HG03354 (cell line): Measurements from ENCODE around the gene SPIB.
A peak's percentile ranks its signal among the peaks of the same experiment; 100 is the strongest.
"Not testable (repeated sequence)": the region's sequence is repeated elsewhere in the genome, so short reads cannot be mapped to it uniquely, and the experiment has no call there.

Experiments used
- ATAC-seq: cut with Tn5 transposase; IDR thresholded peaks from one replicate; pipeline ENCODE4 v1.9.1; 2021; ENCODE audit warnings: mild to moderate bottlenecking; ENCODE audit not compliant: unreplicated experiment, poor library complexity, severe bottlenecking

Gene SPIB

DNA sequence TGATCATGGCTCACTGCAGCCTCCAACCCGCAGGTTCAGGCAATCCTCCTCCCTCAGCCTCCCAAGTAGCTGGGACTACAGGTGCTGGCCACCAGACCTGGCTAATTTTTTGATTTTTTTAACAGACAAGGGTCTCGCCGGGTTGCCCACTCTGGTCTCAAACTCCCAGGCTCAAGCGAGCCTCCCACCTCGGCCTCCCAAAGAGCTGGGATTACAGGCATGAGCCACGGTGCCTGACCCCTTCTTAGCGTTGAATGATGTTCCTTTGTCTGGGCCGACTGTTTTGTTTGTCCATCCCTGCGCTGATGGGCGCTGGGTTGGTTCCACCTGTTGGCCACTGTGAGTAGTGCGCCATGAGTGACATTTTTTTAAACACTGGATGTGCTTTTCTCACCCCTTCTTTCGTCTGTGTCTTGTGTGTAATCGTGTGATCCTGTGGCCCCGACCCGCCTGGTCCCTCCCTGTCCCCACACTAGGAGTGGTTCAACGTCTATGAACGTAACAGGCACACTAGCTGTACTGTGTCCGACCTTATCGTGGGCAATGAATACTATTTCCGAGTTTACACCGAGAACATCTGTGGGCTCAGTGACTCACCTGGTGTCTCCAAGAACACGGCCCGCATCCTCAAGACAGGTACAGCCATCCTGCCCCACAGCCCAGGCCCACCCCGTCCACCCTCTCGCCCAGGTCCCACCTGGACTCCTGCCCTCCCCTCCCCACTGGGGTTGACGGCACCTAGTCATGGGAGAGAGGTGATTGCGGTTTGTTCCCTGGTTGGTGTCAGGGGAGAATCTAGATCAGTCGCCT, 42.5 kb downstream of the SPIB start:
- ATAC-seq: peak; percentile 52

DNA sequence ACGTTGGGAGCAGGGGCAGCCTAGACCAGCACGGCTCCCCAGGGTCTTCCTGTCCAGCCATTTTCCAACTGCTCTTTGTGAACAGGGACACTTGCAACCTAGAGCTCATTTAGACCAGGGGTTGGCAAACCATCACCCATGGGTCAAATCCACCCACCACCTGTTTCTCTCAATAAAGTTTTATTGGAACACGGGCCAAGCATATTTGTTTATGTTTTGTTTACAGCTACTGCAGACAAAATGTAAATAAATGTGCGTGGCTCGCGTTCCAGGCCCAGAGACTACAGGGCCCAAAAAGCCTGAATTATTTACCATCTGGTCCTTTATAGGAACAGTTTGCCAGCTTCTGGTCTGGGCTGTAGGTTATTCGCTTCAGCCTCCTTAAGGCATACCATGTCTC, 44.2 kb downstream of the SPIB start:
- no peak for ATAC-seq

- ATAC-seq: no peak
These were observed 45.6 kb downstream of the SPIB start for GRCh38 chr19:50464348-50464747.

DNA sequence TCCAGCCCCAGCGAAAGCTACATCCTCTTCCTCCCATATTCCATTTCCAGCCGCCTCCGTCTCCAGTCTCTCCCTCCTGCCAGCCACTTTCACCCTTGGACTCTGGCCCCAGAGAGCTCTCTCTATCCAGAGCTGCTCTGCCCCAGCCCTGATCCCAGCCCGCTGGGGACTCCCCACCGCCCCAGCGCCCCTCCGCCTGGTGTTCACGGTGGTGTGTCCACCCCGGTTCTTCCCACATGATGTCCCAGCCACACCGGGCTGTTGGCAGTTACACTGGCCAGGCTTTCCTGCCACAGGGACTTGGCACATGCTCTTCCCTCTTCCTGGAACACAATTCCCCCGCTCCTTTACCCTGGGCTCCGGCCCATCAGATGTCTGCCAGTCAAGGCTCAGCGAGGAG, 46.3 kb downstream of the SPIB start:
- no peak for ATAC-seq

DNA sequence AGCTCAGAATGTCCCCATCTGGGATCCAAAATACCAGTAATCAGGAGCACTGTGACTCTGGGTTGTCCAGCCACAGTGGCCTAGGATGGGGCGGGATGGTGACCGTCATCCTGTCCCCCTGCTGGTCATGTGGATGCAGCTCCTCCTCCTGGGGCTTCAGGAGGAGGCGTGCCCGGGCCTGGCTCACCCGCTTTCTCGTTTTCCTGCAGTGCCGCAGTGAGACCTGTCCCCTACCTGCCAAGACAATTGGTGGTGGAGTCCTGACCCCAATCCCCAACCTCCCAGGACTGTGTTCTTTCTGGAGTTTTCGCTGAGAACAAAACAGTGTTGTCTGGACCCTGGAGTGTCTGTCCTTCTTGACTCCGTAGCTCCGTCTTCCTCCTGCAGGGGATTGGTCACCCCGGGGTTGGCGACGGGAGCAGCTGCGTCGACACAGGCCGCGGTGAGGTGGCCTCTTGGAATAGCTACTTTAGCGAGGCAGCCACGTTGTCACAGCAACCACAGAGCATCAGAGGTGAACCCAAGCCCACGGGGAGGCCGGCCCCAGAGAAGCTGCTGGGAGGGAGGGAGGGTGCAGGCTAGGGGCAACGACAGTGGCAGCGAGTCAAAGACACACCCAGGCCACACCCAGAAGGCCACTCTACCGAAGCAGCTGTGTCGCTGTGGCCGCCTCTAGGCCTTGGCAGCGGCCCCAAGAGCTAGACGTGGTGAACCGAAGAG, 47.4 kb downstream of the SPIB start:
- ATAC-seq: no peak

GRCh38 chr19:50466706-50467039, 47.9 kb downstream of the SPIB start:
- ATAC-seq: no peak

DNA sequence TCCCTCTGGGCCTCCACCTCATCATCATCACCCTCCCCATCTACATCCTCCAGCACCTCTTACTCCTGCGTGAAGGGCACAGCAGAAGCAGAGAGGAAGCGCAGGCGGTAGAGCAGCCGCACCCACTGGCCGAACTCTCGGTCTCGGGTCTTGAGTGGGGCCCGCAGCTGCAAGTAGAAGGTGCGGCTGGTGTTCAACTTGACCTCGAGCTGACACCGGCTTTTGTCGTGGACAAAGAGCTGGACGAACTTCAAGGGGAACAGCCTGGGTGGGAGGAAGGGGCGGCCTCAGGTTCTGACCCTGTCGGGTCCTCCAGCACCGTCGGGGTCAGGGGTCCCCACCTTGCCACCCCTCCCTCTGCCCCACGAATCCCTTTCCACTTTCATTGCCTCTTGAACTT, 48.8 kb downstream of the SPIB start:
- ATAC-seq: no peak

DNA sequence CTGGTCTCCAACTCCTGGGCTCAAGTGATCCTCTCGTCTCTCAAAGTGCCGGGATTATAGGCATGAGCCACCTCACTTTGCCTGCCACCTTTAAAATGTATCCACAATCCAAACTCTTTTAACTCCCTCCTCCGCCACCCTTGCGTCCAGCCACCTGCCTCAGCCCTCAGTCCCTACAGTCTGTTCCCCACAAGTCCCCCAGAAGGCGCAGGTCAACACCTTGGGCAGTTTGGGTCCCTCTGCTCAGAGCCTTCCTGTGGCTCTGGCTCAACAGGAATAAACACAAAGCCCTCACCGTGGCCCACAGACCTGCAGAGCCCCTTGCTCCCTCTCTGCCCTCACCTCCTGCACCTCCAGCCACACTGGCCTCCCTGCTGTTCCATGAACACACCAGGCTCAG, 50.1 kb downstream of the SPIB start:
- no peak for ATAC-seq

- not testable (repeated sequence) for ATAC-seq
These were observed 54.6 kb downstream of the SPIB start for GRCh38 chr19:50473336-50473735.

DNA sequence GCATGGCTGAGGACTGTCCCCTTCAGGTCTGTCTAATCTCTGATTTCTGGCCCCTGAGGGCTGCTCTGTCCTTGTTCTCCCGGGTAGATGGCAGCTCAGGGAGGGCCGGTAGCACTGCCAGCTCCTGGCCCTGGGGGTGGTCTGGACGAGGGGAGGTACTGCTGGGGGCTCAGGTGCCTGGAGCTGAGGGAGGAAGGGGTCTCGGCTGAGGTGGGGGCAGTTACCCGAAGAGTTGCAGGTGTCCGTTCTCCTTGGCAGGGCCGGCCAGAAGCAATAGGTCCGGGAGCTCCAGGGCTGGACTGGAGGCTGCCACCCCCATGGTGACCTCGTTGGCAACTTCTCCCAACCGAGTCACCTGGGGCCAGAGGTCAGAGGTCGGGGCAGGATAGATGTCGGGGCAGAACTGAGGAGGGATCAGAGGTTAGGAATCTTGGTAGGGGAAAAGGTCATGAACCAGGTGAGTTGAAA, 56.4 kb downstream of the SPIB start:
- ATAC-seq: no peak

GRCh38 chr19:50475736-50476223, 57.0 kb downstream of the SPIB start:
- peak; percentile 18 for ATAC-seq

- ATAC-seq: peak; percentile 92
These were observed 57.6 kb downstream of the SPIB start, which contains the start of the genes EMC10 and GARIN5A for GRCh38 chr19:50476224-50476906. Gene EMC10, plus strand, starts transcription at chr19:50476507. Its CDS starts 38 bp downstream, at chr19:50476545. Gene GARIN5A, minus strand, starts transcription at chr19:50476848. Its CDS starts 460 bp downstream, at chr19:50476388.

DNA sequence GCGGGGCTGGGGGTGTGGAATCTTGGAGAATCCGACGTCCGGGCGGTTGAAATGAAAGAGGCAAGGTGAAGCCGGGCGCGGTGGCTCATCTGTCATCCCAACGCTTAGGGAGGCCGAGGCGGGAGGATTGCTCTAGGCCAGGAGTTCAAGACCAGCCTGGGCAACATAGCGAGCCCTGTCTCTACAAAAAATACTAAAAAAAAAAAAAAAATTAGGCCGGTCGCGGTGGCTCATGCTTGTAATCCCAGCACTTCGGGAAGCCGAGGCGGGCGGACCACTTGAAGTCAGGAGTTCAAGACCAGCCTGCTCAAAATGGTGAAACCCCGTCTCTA, 58.1 kb downstream of the SPIB start:
- ATAC-seq: no peak

DNA sequence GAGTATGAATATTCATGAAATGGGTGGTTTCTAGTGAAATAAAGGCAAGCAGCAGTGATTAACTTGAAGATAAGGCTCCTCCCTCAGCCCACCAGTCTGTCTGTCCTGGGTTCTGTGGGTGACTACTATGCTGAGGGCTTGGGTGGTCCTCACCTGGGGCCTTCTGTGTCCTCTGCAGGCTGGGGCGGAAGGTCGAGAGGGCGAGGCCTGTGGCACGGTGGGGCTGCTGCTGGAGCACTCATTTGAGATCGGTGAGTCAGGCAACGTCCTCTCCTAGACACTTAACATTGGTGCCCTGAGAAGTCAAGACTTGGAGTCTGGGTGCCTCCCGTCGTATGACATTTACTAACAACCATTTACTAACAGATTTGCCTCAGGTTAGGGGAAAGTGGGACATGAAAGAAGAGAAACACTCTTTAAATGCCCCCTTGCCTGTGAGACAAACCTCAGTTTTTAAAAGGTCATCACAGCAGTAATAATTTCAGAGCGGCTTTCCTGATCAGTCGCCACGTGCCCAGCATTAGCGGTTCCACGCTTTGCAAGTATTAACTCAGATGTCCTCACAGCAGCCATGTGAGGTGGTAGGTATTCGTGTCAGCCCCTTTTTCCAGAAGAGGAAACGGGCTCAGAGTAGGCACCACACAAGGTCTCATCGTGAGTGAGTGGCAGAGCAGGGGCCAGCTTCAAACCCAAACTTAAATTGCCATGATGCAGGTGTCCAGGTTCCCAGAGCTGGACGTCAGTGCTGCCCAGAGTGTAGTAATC, 59.2 kb downstream of the SPIB start:
- ATAC-seq: no peak

GRCh38 chr19:50478901-50479715, 60.4 kb downstream of the SPIB start:
- ATAC-seq: no peak

GRCh38 chr19:50479761-50480251, 61.1 kb downstream of the SPIB start:
- ATAC-seq: no peak

DNA sequence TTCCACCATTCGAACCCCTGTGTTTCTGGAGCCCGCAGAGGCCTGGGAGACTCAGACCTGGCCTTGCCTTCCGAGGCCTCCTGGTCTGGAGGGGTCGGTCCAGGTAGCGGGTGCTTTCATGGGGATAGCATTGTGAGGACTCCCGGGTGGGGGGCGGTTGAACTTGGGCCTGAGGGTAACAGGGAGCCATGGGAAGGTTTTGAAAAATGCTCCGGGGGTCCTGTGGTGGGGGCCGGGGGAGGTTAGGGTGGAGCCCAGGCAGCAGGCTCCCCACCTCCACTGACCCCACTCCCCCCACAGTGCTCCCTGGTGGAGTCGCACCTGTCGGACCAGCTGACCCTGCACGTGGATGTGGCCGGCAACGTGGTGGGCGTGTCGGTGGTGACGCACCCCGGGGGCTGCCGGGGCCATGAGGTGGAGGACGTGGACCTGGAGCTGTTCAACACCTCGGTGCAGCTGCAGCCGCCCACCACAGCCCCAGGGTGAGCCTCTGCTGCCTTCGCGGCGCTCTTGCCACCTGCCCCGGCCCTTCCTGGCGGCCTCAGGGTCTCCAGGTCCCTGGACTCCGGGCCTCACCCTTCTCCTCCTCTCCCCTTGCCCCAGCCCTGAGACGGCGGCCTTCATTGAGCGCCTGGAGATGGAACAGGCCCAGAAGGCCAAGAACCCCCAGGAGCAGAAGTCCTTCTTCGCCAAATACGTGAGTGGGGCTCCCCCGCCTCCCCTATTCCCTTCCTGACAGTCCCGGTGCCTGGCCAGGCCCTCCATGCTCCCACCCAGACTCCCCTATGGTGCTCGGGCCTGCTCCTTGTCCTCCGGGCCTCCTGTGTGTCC, 61.8 kb downstream of the SPIB start:
- no peak for ATAC-seq
